HepG2 (cell line): ENCODE data around the gene VAC14. TPM values are rescaled to one million over a fixed set of nuclear protein-coding genes. Genes with fewer than 3 reads are reported as not detected.

ENCODE experiments used
- ARNT2 ChIP-seq: sonication (generic); formaldehyde crosslinking; IDR thresholded peaks from 2 replicates; pipeline ENCODE4 v1.8.0; 2022; ENCODE audit warnings: mild to moderate bottlenecking, low read depth, missing genetic modification reagents, moderate library complexity
- ATF7 ChIP-seq, 2 experiments: fragments of 450-650 bp in 1 of 2; sonication (generic) in 1 of 2; formaldehyde crosslinking in 1 of 2; IDR thresholded peaks; 2 replicates each; pipeline versions ENCODE4 v1.4.0 to v1.6.1; 2016 to 2020; ENCODE audit warnings: antibody characterized with exemption in 1 of 2, mild to moderate bottlenecking in 1 of 2, missing genetic modification reagents in 1 of 2
- ELK4 ChIP-seq: sonication (generic); formaldehyde crosslinking; IDR thresholded peaks from 2 replicates; pipeline ENCODE4 v1.9.0; 2021; ENCODE audit warnings: missing genetic modification reagents, borderline replicate concordance
- GMEB1 ChIP-seq: sonication (generic); formaldehyde crosslinking; IDR thresholded peaks from 2 replicates; pipeline ENCODE4 v1.5.1; 2020; ENCODE audit warnings: missing genetic modification reagents, mild to moderate bottlenecking, borderline replicate concordance
- GTF3A ChIP-seq: sonication (generic); formaldehyde crosslinking; conservative IDR thresholded peaks from 2 replicates; pipeline ENCODE4 v1.4.0; 2020; ENCODE audit warnings: mild to moderate bottlenecking, missing genetic modification reagents
- HNF4G ChIP-seq, 2 experiments: sonication (generic) in 1 of 2; formaldehyde crosslinking in 1 of 2; IDR thresholded peaks; 2 replicates each; pipeline versions ENCODE4 v1.4.0 to v1.6.1; 2011 to 2020; ENCODE audit warnings: borderline replicate concordance in 2 of 2, low read depth in 2 of 2, mild to moderate bottlenecking in 2 of 2, low read length in 1 of 2, missing genetic modification reagents in 1 of 2, moderate library complexity in 1 of 2
- MED13 ChIP-seq: sonication (generic); formaldehyde crosslinking; IDR thresholded peaks from 2 replicates; pipeline ENCODE4 v1.5.0; 2020; ENCODE audit warnings: missing genetic modification reagents
- POLR2A ChIP-seq, 2 experiments: IDR thresholded peaks; 2 replicates each; pipeline ENCODE4 v1.6.1; 2011; ENCODE audit warnings: low read depth in 2 of 2, low read length in 2 of 2, mild to moderate bottlenecking in 1 of 2, moderate library complexity in 1 of 2; ENCODE audit not compliant: insufficient read depth in 1 of 2
- RBM22 ChIP-seq: fragments of 200-400 bp; formaldehyde crosslinking; optimal IDR thresholded peaks from 2 replicates; pipeline ENCODE3; 2017; ENCODE audit warnings: mild to moderate bottlenecking, low read length, moderate library complexity
- SCMH1 ChIP-seq: sonication (generic); formaldehyde crosslinking; IDR thresholded peaks from 2 replicates; pipeline ENCODE4 v1.9.0; 2021; ENCODE audit warnings: missing genetic modification reagents, mild to moderate bottlenecking, borderline replicate concordance
- SMAD3 ChIP-seq: sonication (generic); formaldehyde crosslinking; IDR thresholded peaks from 2 replicates; pipeline ENCODE4 v1.4.0; 2020; ENCODE audit warnings: missing genetic modification reagents
- SNAI1 ChIP-seq: sonication (generic); formaldehyde crosslinking; IDR thresholded peaks from 2 replicates; pipeline ENCODE4 v1.5.0; 2020; ENCODE audit warnings: mild to moderate bottlenecking, missing genetic modification reagents, borderline replicate concordance
- SNRNP70 ChIP-seq: fragments of 200-400 bp; formaldehyde crosslinking; IDR thresholded peaks from 2 replicates; pipeline ENCODE4 v1.6.1; 2017; ENCODE audit warnings: mild to moderate bottlenecking, low read depth, low read length, moderate library complexity
- SRY ChIP-seq: sonication (generic); formaldehyde crosslinking; IDR thresholded peaks from 2 replicates; pipeline ENCODE4 v1.8.0; 2022; ENCODE audit warnings: mild to moderate bottlenecking, missing genetic modification reagents
- TERF1 ChIP-seq: sonication (generic); formaldehyde crosslinking; IDR thresholded peaks from 2 replicates; pipeline ENCODE4 v1.8.0; 2022; ENCODE audit warnings: mild to moderate bottlenecking, missing genetic modification reagents, moderate library complexity
- YEATS4 ChIP-seq: sonication (generic); formaldehyde crosslinking; IDR thresholded peaks from 2 replicates; pipeline ENCODE4 v1.4.0; 2020; ENCODE audit warnings: missing genetic modification reagents, borderline replicate concordance
- ZNF296 ChIP-seq: sonication (generic); formaldehyde crosslinking; conservative IDR thresholded peaks from 2 replicates; pipeline ENCODE4 v1.5.0; 2020; ENCODE audit warnings: mild to moderate bottlenecking, missing genetic modification reagents
- ZNF552 ChIP-seq: sonication (generic); formaldehyde crosslinking; IDR thresholded peaks from 2 replicates; pipeline ENCODE4 v1.9.0; 2022; ENCODE audit warnings: missing genetic modification reagents, mild to moderate bottlenecking, borderline replicate concordance
- ZNF75D ChIP-seq: sonication (generic); formaldehyde crosslinking; IDR thresholded peaks from 2 replicates; pipeline ENCODE4 v1.8.1; 2023; ENCODE audit warnings: missing genetic modification reagents, mild to moderate bottlenecking, borderline replicate concordance
- ZNF770 ChIP-seq: sonication (generic); formaldehyde crosslinking; IDR thresholded peaks from 2 replicates; pipeline ENCODE4 v1.5.0; 2020; ENCODE audit warnings: mild to moderate bottlenecking, missing genetic modification reagents
- ZNF775 ChIP-seq: sonication (generic); formaldehyde crosslinking; IDR thresholded peaks from 2 replicates; pipeline ENCODE4 v1.4.0; 2020; ENCODE audit warnings: missing genetic modification reagents, mild to moderate bottlenecking, moderate library complexity, borderline replicate concordance
- ZSCAN21 ChIP-seq: sonication (generic); formaldehyde crosslinking; IDR thresholded peaks from 2 replicates; pipeline ENCODE4 v1.8.0; 2022; ENCODE audit warnings: mild to moderate bottlenecking, missing genetic modification reagents, moderate library complexity, borderline replicate concordance
- polyA plus RNA-seq, 8 experiments: library from polyadenylated mRNA; depleted of rRNA in 3 of 8; stranded (reverse) in 7 of 8; unstranded in 1 of 8; fragments of >200 nt; fragmentation: Illumina TruSeq in 4 of 8; extraction: Trizol in 4 of 8; gene quantifications; 2 replicates each; pipeline versions ENCODE4 v1.2.1 to v1.2.3, GENCODE V29; 2011 to 2016; ENCODE audit warnings: low read depth in 4 of 8, missing spikeins in 1 of 8, mixed read lengths in 1 of 8; ENCODE audit not compliant: insufficient read depth in 1 of 8
- total RNA-seq, 5 experiments: library from RNA; depleted of rRNA; stranded (reverse); fragments of >200 nt; fragmentation: Illumina TruSeq; extraction: Trizol; gene quantifications; 2 replicates each; pipeline ENCODE4 v1.2.3, GENCODE V29; 2016; ENCODE audit warnings: low read depth in 1 of 5

VAC14 gene
- total and polyA plus RNA-seq, 2 of the 13 experiments (the other 11 are each of a cell fraction or from before 2014, with no cell fraction given), result 23.5 to 24.6 TPM

- peak; percentile 32; the same call in 1 of the 2 replicates for TF ChIP-seq GMEB1
- TF ChIP-seq ZNF75D (CRISPR knock-in tag), result no peak
- no peak for TF ChIP-seq SNRNP70
- TF ChIP-seq ELK4 (CRISPR knock-in tag), result no peak
- TF ChIP-seq ZSCAN21 (CRISPR knock-in tag), result peak; percentile 41; the same call in 1 of the 2 replicates
- no peak for TF ChIP-seq TERF1 (CRISPR knock-in tag)
- TF ChIP-seq POLR2A (IDR thresholded peaks at IDR 0.05; ENCODE audit: insufficient read depth in 1 of 2, low read depth in 2 of 2, low read length in 2 of 2), result peak in 1 of 2 experiments; percentile 53; a peak in 1 of 4 replicates
- peak; percentile 56; the same call in 1 of the 2 replicates for TF ChIP-seq MED13 (CRISPR knock-in tag)
- TF ChIP-seq ZNF775 (CRISPR knock-in tag), result no peak
- TF ChIP-seq ZNF770 (CRISPR knock-in tag), result peak; percentile 63; the same call in 1 of the 2 replicates
- TF ChIP-seq ZNF296 (CRISPR knock-in tag), result no peak
- TF ChIP-seq SMAD3 (CRISPR knock-in tag), result no peak; the same call in 1 of the 2 replicates
- TF ChIP-seq HNF4G (IDR thresholded peaks at IDR 0.05; ENCODE audit: borderline replicate concordance, low read depth, low read length), result peak; percentile 50; the same call in 1 of the 2 replicates
- TF ChIP-seq HNF4G (CRISPR knock-in tag; IDR thresholded peaks at IDR 0.05; ENCODE audit: borderline replicate concordance, low read depth), result no peak; the same call in 1 of the 2 replicates
- TF ChIP-seq ZNF552 (CRISPR knock-in tag), result no peak
- TF ChIP-seq SRY (CRISPR knock-in tag), result peak; percentile 69; the same call in 1 of the 2 replicates
- peak; percentile 80; the same call in 1 of the 2 replicates for TF ChIP-seq SNAI1 (CRISPR knock-in tag)
- TF ChIP-seq ARNT2, result peak; percentile 62; the same call in 1 of the 2 replicates
- no peak for TF ChIP-seq ATF7 (IDR thresholded peaks at IDR 0.05)
- no peak; the same call in 1 of the 2 replicates for TF ChIP-seq ATF7 (CRISPR knock-in tag; IDR thresholded peaks at IDR 0.05)
- no peak for TF ChIP-seq YEATS4 (CRISPR knock-in tag)
- peak; percentile 84 for TF ChIP-seq RBM22
- peak; percentile 83; the same call in 1 of the 2 replicates for TF ChIP-seq GTF3A (CRISPR knock-in tag)
- no peak for TF ChIP-seq SCMH1 (CRISPR knock-in tag)
These were observed 54.8 kb downstream of the VAC14 start (continued) for GRCh38 chr16:70746040-70746707.
